Sigmoid colon (tissue), 4 donors: ENCODE measurements around the gene C16orf92.

Experiments used
- POLR2AphosphoS5 ChIP-seq, 4 donors: sonication (generic); formaldehyde crosslinking; IDR thresholded peaks; one replicate each; pipeline ENCODE4 v1.6.1; 2017; ENCODE audit warnings: antibody characterized with exemption in 4 of 4
- TF ChIP-seq, protein P1 (sequence below), 4 experiments: fragments of 450-650 bp in 3 of 4; fragments of 200-600 bp in 1 of 4; IDR thresholded peaks; one replicate each; pipeline ENCODE4 v1.5.1; 2016 to 2019; ENCODE audit warnings: antibody characterized with exemption in 4 of 4, mild to moderate bottlenecking in 3 of 4, moderate library complexity in 2 of 4

DNA sequence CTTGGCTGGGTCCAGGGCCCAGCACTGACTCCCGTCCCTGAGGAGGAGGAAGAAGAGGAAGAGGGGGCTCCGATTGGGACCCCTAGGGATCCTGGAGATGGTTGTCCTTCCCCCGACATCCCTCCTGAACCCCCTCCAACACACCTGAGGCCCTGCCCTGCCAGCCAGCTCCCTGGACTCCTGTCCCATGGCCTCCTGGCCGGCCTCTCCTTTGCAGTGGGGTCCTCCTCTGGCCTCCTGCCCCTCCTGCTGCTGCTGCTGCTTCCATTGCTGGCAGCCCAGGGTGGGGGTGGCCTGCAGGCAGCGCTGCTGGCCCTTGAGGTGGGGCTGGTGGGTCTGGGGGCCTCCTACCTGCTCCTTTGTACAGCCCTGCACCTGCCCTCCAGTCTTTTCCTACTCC is 36.1 kb upstream of the C16orf92 start:
- TF ChIP-seq, protein P1, sequence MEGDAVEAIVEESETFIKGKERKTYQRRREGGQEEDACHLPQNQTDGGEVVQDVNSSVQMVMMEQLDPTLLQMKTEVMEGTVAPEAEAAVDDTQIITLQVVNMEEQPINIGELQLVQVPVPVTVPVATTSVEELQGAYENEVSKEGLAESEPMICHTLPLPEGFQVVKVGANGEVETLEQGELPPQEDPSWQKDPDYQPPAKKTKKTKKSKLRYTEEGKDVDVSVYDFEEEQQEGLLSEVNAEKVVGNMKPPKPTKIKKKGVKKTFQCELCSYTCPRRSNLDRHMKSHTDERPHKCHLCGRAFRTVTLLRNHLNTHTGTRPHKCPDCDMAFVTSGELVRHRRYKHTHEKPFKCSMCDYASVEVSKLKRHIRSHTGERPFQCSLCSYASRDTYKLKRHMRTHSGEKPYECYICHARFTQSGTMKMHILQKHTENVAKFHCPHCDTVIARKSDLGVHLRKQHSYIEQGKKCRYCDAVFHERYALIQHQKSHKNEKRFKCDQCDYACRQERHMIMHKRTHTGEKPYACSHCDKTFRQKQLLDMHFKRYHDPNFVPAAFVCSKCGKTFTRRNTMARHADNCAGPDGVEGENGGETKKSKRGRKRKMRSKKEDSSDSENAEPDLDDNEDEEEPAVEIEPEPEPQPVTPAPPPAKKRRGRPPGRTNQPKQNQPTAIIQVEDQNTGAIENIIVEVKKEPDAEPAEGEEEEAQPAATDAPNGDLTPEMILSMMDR (IDR thresholded peaks at IDR 0.05) = no peak
- TF ChIP-seq POLR2AphosphoS5 (IDR thresholded peaks at IDR 0.05) = no peak
